HG02973 (cell line): ENCODE data around the gene LRRC55.

Source experiments
- ATAC-seq: cut with Tn5 transposase; IDR thresholded peaks from one replicate; pipeline ENCODE4 v1.9.1; 2021; ENCODE audit warnings: moderate library complexity; ENCODE audit not compliant: unreplicated experiment

LRRC55 gene

DNA sequence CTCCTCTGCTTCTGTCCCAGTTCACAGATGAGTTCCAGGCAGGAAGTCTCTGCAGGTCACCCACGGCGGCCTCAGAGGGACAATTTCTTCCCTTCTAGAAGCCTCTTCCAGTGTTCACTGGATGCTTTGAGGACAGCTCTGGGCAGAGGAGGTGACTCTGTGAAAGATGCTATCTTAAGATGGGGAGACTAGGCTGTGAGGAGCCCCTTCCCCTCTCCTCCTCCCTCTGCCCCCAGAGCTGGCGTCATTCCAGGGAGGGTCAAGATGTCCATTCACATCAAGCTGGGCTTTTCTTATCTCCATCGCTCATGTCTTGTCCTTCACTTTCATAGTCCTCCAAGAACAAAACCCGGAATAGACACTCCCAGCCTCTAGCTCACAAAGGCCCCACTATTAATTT, 51.9 kb downstream of the LRRC55 start:
- no peak for ATAC-seq

GRCh38 chr11:57235761-57236703, 54.3 kb downstream of the LRRC55 start:
- ATAC-seq = no peak

- no peak for ATAC-seq
These were observed 55.5 kb downstream of the LRRC55 start, which contains the start of gene APLNR for GRCh38 chr11:57237204-57237681. Gene APLNR (minus strand): TSS chr11:57237250. CDS start chr11:57237004, 246 bp downstream.

DNA sequence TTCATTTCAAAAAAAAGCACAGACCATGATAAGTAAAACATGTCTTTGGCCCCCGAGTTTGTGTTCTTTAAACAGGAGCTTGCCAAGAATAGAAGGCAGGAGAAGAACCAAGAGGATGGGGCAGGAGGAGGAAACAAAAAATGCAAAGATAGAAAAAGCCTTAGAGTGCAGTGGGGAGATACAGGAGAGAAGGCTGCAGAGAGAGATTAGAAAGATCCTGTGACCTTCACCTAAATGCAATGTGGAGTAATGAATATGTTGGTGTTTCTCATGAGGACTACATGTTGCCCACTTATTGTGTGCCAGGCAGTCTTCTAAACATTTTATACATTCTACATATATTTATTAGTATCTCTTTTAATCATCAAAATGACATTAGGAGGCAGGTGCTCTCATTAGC, 57.6 kb downstream of the LRRC55 start:
- ATAC-seq = no peak

- no peak for ATAC-seq
These were observed 58.3 kb downstream of the LRRC55 start for GRCh38 chr11:57240007-57240406.

DNA sequence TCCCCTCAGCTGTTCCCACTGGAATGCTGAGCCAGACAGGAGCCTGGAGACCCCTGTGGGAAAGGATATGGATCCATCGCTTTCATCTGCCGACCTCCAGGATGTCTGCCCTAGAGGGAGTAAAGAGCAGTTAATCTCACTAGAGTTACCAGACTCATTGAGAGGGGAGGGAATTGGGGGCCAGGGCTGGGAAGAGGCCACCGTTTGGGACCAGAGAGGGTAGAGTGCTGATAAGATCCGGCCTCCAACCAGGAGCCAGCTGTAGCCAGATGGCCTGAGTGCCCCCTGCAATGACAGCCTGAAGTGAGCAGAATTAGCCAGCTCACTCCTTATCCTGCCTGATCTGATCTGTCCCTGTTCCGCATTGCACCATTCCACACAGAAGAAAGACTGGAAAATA, 59.0 kb downstream of the LRRC55 start:
- ATAC-seq = no peak
